HepG2 (cell line): ENCODE results near the gene NPC2. TPM values are rescaled to one million over a fixed set of nuclear protein-coding genes. Genes with fewer than 3 reads are reported as not detected.

Experiments
- CBX1 ChIP-seq: IDR thresholded peaks from one replicate; pipeline ENCODE4 v1.6.1; 2016; ENCODE audit warnings: antibody characterized with exemption, low read depth
- ZNF441 ChIP-seq: sonication (generic); formaldehyde crosslinking; IDR thresholded peaks from 2 replicates; pipeline ENCODE4 v1.7.0; 2021; ENCODE audit warnings: missing genetic modification reagents, borderline replicate concordance
- polyA plus RNA-seq, 8 experiments: library from polyadenylated mRNA; depleted of rRNA in 3 of 8; stranded (reverse) in 7 of 8; unstranded in 1 of 8; fragments of >200 nt; fragmentation: Illumina TruSeq in 4 of 8; extraction: Trizol in 4 of 8; gene quantifications; 2 replicates each; pipeline versions ENCODE4 v1.2.1 to v1.2.3, GENCODE V29; 2011 to 2016; ENCODE audit warnings: low read depth in 4 of 8, missing spikeins in 1 of 8, mixed read lengths in 1 of 8; ENCODE audit not compliant: insufficient read depth in 1 of 8
- total RNA-seq, 5 experiments: library from RNA; depleted of rRNA; stranded (reverse); fragments of >200 nt; fragmentation: Illumina TruSeq; extraction: Trizol; gene quantifications; 2 replicates each; pipeline ENCODE4 v1.2.3, GENCODE V29; 2016; ENCODE audit warnings: low read depth in 1 of 5
- TF ChIP-seq, protein P1 (sequence below): sonication (generic); formaldehyde crosslinking; IDR thresholded peaks from 2 replicates; pipeline ENCODE4 v1.4.0; 2020; ENCODE audit warnings: mild to moderate bottlenecking, missing genetic modification reagents, borderline replicate concordance

Gene NPC2
- total and polyA plus RNA-seq, 2 of the 13 experiments (the other 11 are each of a cell fraction or from before 2014, with no cell fraction given) = 132 to 164 TPM

DNA sequence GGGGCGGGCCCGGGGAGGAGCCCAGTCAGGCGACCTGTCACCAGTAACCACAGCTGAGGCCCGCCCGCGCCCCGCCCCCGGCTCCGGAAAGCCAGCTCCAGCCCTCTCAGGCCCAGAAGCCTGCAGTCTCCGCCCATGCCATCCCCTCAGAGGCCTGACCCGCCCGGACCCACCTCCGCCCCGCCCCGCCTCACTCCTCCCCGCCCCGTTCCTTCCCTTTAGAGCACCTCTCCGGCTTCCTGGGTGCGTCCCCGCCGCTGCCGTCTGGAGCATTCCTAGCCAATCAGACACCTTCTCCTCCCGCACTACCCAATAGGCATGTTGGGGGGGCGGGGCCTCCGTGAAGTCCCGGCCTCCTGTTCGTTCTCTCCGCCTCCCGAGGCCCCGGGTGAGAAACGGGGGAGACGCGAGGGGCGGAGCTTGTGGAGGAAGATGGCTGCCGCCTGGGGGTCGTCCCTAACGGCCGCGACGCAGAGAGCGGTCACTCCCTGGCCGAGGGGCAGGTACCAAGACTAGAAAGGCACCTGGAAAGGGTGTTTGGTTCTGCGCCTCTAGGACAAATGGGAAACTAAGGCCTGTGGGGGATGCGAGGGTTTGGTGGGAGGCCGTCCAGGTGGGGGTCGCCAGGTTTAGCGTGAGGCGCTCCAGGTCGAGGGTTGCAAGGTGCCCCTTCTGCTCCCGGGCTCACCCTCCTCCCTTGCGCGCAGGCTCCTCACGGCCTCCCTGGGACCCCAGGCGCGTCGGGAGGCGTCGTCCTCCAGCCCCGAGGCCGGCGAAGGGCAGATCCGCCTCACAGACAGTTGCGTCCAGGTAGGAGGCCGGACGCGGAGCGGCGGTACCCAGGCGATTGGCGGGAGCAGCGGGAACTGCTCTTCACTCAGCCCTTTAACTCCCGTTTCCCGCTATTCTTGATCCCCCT is 497 bp upstream of the NPC2 start, which contains the start of gene ISCA2 (continued):
- TF ChIP-seq ZNF441 (CRISPR knock-in tag) (no peak), CBX1 (no peak)
- TF ChIP-seq, protein P1, sequence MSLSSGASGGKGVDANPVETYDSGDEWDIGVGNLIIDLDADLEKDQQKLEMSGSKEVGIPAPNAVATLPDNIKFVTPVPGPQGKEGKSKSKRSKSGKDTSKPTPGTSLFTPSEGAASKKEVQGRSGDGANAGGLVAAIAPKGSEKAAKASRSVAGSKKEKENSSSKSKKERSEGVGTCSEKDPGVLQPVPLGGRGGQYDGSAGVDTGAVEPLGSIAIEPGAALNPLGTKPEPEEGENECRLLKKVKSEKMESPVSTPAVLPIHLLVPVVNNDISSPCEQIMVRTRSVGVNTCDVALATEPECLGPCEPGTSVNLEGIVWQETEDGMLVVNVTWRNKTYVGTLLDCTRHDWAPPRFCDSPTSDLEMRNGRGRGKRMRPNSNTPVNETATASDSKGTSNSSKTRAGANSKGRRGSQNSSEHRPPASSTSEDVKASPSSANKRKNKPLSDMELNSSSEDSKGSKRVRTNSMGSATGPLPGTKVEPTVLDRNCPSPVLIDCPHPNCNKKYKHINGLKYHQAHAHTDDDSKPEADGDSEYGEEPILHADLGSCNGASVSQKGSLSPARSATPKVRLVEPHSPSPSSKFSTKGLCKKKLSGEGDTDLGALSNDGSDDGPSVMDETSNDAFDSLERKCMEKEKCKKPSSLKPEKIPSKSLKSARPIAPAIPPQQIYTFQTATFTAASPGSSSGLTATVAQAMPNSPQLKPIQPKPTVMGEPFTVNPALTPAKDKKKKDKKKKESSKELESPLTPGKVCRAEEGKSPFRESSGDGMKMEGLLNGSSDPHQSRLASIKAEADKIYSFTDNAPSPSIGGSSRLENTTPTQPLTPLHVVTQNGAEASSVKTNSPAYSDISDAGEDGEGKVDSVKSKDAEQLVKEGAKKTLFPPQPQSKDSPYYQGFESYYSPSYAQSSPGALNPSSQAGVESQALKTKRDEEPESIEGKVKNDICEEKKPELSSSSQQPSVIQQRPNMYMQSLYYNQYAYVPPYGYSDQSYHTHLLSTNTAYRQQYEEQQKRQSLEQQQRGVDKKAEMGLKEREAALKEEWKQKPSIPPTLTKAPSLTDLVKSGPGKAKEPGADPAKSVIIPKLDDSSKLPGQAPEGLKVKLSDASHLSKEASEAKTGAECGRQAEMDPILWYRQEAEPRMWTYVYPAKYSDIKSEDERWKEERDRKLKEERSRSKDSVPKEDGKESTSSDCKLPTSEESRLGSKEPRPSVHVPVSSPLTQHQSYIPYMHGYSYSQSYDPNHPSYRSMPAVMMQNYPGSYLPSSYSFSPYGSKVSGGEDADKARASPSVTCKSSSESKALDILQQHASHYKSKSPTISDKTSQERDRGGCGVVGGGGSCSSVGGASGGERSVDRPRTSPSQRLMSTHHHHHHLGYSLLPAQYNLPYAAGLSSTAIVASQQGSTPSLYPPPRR (CRISPR knock-in tag) = peak; percentile 40; the same call in 1 of the 2 replicates
